H1 (cell line): ENCODE measurements around the gene ADARB2. TPM values are rescaled to one million over a fixed set of nuclear protein-coding genes. Genes with fewer than 3 reads are reported as not detected.

Experiments used
- polyA plus RNA-seq, 7 experiments: library from polyadenylated mRNA; depleted of rRNA in 3 of 7; stranded (reverse) in 5 of 7; unstranded in 2 of 7; fragments of >200 nt in 5 of 7; fragments of 200-250 nt in 2 of 7; gene quantifications; 1 replicate in 5 of 7; 2 replicates in 1 of 7; 4 replicates in 1 of 7; pipeline versions ENCODE4 v1.2.1 to v1.2.3, GENCODE V29; 2011 to 2013; ENCODE audit warnings: missing spikeins in 2 of 7, mixed read lengths in 2 of 7
- total RNA-seq: library from RNA; stranded (reverse); fragmentation: NEBNext Ultra II Directional; extraction: Animal tissue kit (Norgen Biotek cat#: 25700); gene quantifications from 2 replicates; pipeline ENCODE4 v1.2.1, GENCODE V29; 2021
- TF ChIP-seq, protein P1 (sequence below): fragments of 300-600 bp; sonication (generic); IDR thresholded peaks from 2 replicates; pipeline ENCODE4 v1.7.1; 2012; ENCODE audit warnings: low read length, moderate library complexity, mild to moderate bottlenecking, inconsistent platforms; ENCODE audit not compliant: insufficient replicate concordance

The ADARB2 gene
- total and polyA plus RNA-seq, 2 of the 8 experiments (the other 6 are each of a cell fraction or from before 2014, with no cell fraction given): 2.2 to 2.8 TPM

DNA sequence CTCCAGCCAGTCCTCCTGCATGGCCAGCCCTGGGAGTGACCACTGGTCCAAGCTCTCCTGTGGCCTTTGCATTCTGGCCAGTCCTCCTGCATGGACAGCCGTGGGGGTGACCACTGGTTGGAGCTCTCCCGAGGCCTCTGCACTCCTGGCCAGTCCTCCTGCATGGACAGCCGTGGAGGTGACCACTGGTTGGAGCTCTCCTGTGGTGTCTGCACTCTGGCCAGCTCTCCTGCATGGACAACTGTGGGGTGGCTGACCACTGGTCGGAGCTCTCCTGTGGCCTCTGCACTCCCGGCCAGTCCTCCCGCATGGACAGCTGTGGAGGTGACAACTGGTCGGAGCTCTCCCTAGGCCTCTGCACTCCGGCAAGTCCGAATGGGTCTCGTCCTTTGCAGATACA is 28.7 kb upstream of the ADARB2 start (continued):
- TF ChIP-seq, protein P1, sequence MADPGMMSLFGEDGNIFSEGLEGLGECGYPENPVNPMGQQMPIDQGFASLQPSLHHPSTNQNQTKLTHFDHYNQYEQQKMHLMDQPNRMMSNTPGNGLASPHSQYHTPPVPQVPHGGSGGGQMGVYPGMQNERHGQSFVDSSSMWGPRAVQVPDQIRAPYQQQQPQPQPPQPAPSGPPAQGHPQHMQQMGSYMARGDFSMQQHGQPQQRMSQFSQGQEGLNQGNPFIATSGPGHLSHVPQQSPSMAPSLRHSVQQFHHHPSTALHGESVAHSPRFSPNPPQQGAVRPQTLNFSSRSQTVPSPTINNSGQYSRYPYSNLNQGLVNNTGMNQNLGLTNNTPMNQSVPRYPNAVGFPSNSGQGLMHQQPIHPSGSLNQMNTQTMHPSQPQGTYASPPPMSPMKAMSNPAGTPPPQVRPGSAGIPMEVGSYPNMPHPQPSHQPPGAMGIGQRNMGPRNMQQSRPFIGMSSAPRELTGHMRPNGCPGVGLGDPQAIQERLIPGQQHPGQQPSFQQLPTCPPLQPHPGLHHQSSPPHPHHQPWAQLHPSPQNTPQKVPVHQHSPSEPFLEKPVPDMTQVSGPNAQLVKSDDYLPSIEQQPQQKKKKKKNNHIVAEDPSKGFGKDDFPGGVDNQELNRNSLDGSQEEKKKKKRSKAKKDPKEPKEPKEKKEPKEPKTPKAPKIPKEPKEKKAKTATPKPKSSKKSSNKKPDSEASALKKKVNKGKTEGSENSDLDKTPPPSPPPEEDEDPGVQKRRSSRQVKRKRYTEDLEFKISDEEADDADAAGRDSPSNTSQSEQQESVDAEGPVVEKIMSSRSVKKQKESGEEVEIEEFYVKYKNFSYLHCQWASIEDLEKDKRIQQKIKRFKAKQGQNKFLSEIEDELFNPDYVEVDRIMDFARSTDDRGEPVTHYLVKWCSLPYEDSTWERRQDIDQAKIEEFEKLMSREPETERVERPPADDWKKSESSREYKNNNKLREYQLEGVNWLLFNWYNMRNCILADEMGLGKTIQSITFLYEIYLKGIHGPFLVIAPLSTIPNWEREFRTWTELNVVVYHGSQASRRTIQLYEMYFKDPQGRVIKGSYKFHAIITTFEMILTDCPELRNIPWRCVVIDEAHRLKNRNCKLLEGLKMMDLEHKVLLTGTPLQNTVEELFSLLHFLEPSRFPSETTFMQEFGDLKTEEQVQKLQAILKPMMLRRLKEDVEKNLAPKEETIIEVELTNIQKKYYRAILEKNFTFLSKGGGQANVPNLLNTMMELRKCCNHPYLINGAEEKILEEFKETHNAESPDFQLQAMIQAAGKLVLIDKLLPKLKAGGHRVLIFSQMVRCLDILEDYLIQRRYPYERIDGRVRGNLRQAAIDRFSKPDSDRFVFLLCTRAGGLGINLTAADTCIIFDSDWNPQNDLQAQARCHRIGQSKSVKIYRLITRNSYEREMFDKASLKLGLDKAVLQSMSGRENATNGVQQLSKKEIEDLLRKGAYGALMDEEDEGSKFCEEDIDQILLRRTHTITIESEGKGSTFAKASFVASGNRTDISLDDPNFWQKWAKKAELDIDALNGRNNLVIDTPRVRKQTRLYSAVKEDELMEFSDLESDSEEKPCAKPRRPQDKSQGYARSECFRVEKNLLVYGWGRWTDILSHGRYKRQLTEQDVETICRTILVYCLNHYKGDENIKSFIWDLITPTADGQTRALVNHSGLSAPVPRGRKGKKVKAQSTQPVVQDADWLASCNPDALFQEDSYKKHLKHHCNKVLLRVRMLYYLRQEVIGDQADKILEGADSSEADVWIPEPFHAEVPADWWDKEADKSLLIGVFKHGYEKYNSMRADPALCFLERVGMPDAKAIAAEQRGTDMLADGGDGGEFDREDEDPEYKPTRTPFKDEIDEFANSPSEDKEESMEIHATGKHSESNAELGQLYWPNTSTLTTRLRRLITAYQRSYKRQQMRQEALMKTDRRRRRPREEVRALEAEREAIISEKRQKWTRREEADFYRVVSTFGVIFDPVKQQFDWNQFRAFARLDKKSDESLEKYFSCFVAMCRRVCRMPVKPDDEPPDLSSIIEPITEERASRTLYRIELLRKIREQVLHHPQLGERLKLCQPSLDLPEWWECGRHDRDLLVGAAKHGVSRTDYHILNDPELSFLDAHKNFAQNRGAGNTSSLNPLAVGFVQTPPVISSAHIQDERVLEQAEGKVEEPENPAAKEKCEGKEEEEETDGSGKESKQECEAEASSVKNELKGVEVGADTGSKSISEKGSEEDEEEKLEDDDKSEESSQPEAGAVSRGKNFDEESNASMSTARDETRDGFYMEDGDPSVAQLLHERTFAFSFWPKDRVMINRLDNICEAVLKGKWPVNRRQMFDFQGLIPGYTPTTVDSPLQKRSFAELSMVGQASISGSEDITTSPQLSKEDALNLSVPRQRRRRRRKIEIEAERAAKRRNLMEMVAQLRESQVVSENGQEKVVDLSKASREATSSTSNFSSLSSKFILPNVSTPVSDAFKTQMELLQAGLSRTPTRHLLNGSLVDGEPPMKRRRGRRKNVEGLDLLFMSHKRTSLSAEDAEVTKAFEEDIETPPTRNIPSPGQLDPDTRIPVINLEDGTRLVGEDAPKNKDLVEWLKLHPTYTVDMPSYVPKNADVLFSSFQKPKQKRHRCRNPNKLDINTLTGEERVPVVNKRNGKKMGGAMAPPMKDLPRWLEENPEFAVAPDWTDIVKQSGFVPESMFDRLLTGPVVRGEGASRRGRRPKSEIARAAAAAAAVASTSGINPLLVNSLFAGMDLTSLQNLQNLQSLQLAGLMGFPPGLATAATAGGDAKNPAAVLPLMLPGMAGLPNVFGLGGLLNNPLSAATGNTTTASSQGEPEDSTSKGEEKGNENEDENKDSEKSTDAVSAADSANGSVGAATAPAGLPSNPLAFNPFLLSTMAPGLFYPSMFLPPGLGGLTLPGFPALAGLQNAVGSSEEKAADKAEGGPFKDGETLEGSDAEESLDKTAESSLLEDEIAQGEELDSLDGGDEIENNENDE: no peak
